Endodermal cell (in vitro differentiated cells): ENCODE data around the gene SMPX. TPM values are rescaled to one million over a fixed set of nuclear protein-coding genes. Genes with fewer than 3 reads are reported as not detected.

Experiments
- DNase-seq: peaks from one replicate; pipeline ENCODE4 v3.0.0-alpha.2; 2017
- H3K27ac ChIP-seq: 2 replicates; pipeline ENCODE4 v1.5.1; 2013; ENCODE audit warnings: mild to moderate bottlenecking, low read depth, low read length, moderate library complexity
- H3K27me3 ChIP-seq: 2 replicates; pipeline ENCODE4 v1.6.1; 2013; ENCODE audit warnings: mild to moderate bottlenecking, low read length, moderate library complexity; ENCODE audit not compliant: insufficient read depth, control insufficient read depth, poor library complexity, severe bottlenecking
- H3K36me3 ChIP-seq: 2 replicates; pipeline ENCODE4 v1.7.0; 2013; ENCODE audit warnings: mild to moderate bottlenecking, low read length, moderate library complexity; ENCODE audit not compliant: control insufficient read depth, insufficient read depth
- H3K4me1 ChIP-seq: one replicate; pipeline ENCODE4 v1.7.0; 2013; ENCODE audit warnings: low read length; ENCODE audit not compliant: control insufficient read depth, insufficient read depth
- H3K4me3 ChIP-seq: 2 replicates; pipeline ENCODE4 v1.5.1; 2013; ENCODE audit warnings: mild to moderate bottlenecking, low read length, moderate library complexity
- H3K9ac ChIP-seq: 2 replicates; pipeline ENCODE4 v1.6.1; 2013; ENCODE audit warnings: mild to moderate bottlenecking, low read length, moderate library complexity; ENCODE audit not compliant: poor library complexity, severe bottlenecking; ENCODE audit errors: extremely low read depth
- H3K9me3 ChIP-seq: 2 replicates; pipeline ENCODE4 v1.6.1; 2013; ENCODE audit warnings: mild to moderate bottlenecking, low read length, moderate library complexity; ENCODE audit not compliant: control insufficient read depth
- H3K27ac Mint-ChIP-seq: 2 replicates; pipeline ENCODE4 v1.8.0; 2020; ENCODE audit warnings: mixed read lengths
- H3K27me3 Mint-ChIP-seq: 2 replicates; pipeline ENCODE4 v1.8.0; 2021; ENCODE audit warnings: mild to moderate bottlenecking, mixed read lengths; ENCODE audit not compliant: insufficient read depth
- H3K36me3 Mint-ChIP-seq: 2 replicates; pipeline ENCODE4 v1.8.0; 2020; ENCODE audit warnings: low read depth, mixed read lengths
- H3K4me1 Mint-ChIP-seq: 2 replicates; pipeline ENCODE4 v1.8.0; 2020; ENCODE audit warnings: mixed read lengths
- H3K4me3 Mint-ChIP-seq: 2 replicates; pipeline ENCODE4 v1.8.0; 2020; ENCODE audit warnings: mild to moderate bottlenecking, moderate library complexity, mixed read lengths
- H3K9me3 Mint-ChIP-seq: 2 replicates; pipeline ENCODE4 v1.8.0; 2020; ENCODE audit warnings: mild to moderate bottlenecking, mixed read lengths
- CTCF ChIP-seq: fragments of 200-600 bp; sonication (generic); conservative IDR thresholded peaks from 2 replicates; pipeline ENCODE4 v1.5.0; 2021; ENCODE audit warnings: antibody characterized with exemption, mild to moderate bottlenecking
- WGBS, 2 experiments: methylation state at CpG; one replicate each; pipeline versions ENCODE4 v1.1.5 to v1.1.7; 2013; ENCODE audit warnings: missing lambda C conversion rate in 2 of 2, mixed read lengths in 1 of 2; ENCODE audit not compliant: insufficient coverage in 1 of 2, insufficient read length in 1 of 2; 5-methylcytosine and 5-hydroxymethylcytosine counted together
- total RNA-seq, 2 donors: library from RNA; stranded (reverse); fragmentation: NEBNext Ultra II Directional in 1 of 2; extraction: Animal tissue kit (Norgen Biotek cat#: 25700) in 1 of 2; gene quantifications; 2 replicates in 1 of 2; 3 replicates in 1 of 2; pipeline ENCODE4 v1.2.1, GENCODE V29; 2021

Gene SMPX
- total RNA-seq, 2 donors from 2014 or later, result 0.31 TPM; not detected in 1

- H3K27ac ChIP-seq, result no peak overlapping the region
- H3K9me3 Mint-ChIP-seq, result no peaks in the 10 kb centered on the region
- H3K27ac Mint-ChIP-seq, result no peak overlapping the region
- no peaks in the 10 kb centered on the region for H3K27me3 ChIP-seq
- H3K27me3 Mint-ChIP-seq, result peaks cover 10% of the 10 kb centered on the region
- no peak for DNase-seq
- 85% methylated on average over 4 of the region's 4 CpGs; no CpG with 5 or more reads in 1 of the 2 experiments for WGBS, 2 experiments
- no peaks in the 10 kb centered on the region for H3K4me1 ChIP-seq
- H3K36me3 ChIP-seq, result no peaks in the 10 kb centered on the region
- H3K9ac ChIP-seq, result no peak overlapping the region
- no peak overlapping the region for H3K4me3 ChIP-seq
- H3K9me3 ChIP-seq, result no peaks in the 10 kb centered on the region
- TF ChIP-seq CTCF, result no peak
- no peak overlapping the region for H3K4me3 Mint-ChIP-seq
- H3K4me1 Mint-ChIP-seq, result peaks cover 4% of the 10 kb centered on the region
- no peaks in the 10 kb centered on the region for H3K36me3 Mint-ChIP-seq
Observed at GRCh38 chrX:21723814-21724213, 34.1 kb downstream of the SMPX start.

GRCh38 chrX:21723084-21723483, 34.8 kb downstream of the SMPX start:
- H3K27me3 Mint-ChIP-seq, result peaks cover 10% of the 10 kb centered on the region
- H3K36me3 ChIP-seq, result no peaks in the 10 kb centered on the region
- H3K9me3 Mint-ChIP-seq, result no peaks in the 10 kb centered on the region
- H3K4me1 ChIP-seq, result no peaks in the 10 kb centered on the region
- peak; percentile 67 for DNase-seq
- H3K27me3 ChIP-seq, result no peaks in the 10 kb centered on the region
- no peak overlapping the region for H3K4me3 ChIP-seq
- no peaks in the 10 kb centered on the region for H3K36me3 Mint-ChIP-seq
- peaks cover 4% of the 10 kb centered on the region for H3K4me1 Mint-ChIP-seq
- H3K9me3 ChIP-seq, result no peaks in the 10 kb centered on the region
- H3K4me3 Mint-ChIP-seq, result no peak overlapping the region
- H3K9ac ChIP-seq, result no peak overlapping the region
- no peak overlapping the region for H3K27ac ChIP-seq
- peak; percentile 20 for TF ChIP-seq CTCF
- no peak overlapping the region for H3K27ac Mint-ChIP-seq

GRCh38 chrX:21721195-21721594, 36.7 kb downstream of the SMPX start:
- Mint-ChIP-seq H3K4me1 (peaks cover 4% of the 10 kb centered on the region), H3K36me3 (no peaks in the 10 kb centered on the region), H3K4me3 (no peak overlapping the region), H3K27ac (no peak overlapping the region), H3K27me3 (no peaks in the 10 kb centered on the region), H3K9me3 (no peaks in the 10 kb centered on the region)
- no peak for TF ChIP-seq CTCF
- no peaks in the 10 kb centered on the region for H3K27me3 ChIP-seq
- H3K9ac ChIP-seq, result no peak overlapping the region
- H3K36me3 ChIP-seq, result no peaks in the 10 kb centered on the region
- WGBS, 2 experiments, result 91% methylated on average over 3 of the region's 3 CpGs; no CpG with 5 or more reads in 1 of the 2 experiments
- no peak overlapping the region for H3K27ac ChIP-seq
- no peak for DNase-seq
- H3K9me3 ChIP-seq, result no peaks in the 10 kb centered on the region
- H3K4me3 ChIP-seq, result no peak overlapping the region
- no peaks in the 10 kb centered on the region for H3K4me1 ChIP-seq
